HepG2 (cell line): Measurements from ENCODE around the gene DMTF1. TPM values are rescaled to one million over a fixed set of nuclear protein-coding genes. Genes with fewer than 3 reads are reported as not detected.

Source experiments
- ATAC-seq: fragments of 200-7000 bp; cut with Tn5 transposase; 3 replicates; pipeline ENCODE4 v1.9.1; 2020; ENCODE audit warnings: mild to moderate bottlenecking, moderate library complexity
- BruUV-seq: library from RNA; stranded (reverse); fragments of 400-500 nt; replicated peaks from 2 replicates; lab custom pipeline; 2021; lab: Mats Ljungman, UMichigan
- CTCF ChIA-PET: fragments of 300-600 bp; formaldehyde crosslinking; extraction: SDS; loops from one replicate; lab custom pipeline; 2021; ENCODE audit warnings: low total read pairs, inconsistent platforms, low intra/inter-chr PET ratio; lab: Yijun Ruan, JAX
- POLR2A ChIA-PET: fragments of 350-600 bp; sonication (Branson Sonifier 250); formaldehyde crosslinking; loops from one replicate; lab custom pipeline; 2020; ENCODE audit warnings: antibody characterized with exemption, inconsistent platforms; lab: Yijun Ruan, JAX
- DNase-seq: peaks from one replicate; pipeline ENCODE4 v3.0.0-alpha.2; 2015; ENCODE audit warnings: low spot score
- FAIRE-seq: peaks from 3 replicates; lab custom pipeline; 2011; peaks lifted over from hg19 to GRCh38; lab: Jason Lieb, UNC
- H2AFZ ChIP-seq: one replicate; pipeline ENCODE4 v1.6.1; 2011; ENCODE audit warnings: low read length, inconsistent platforms
- H3K27ac ChIP-seq: fragments of 300-600 bp; 3 replicates; pipeline ENCODE4 v1.8.0; 2011; ENCODE audit warnings: mixed run types, mild to moderate bottlenecking, mixed read lengths, low read length, inconsistent platforms; ENCODE audit not compliant: insufficient read depth; ENCODE audit errors: extremely low read length
- H3K27me3 ChIP-seq, 2 experiments: fragments of 200-600 bp in 1 of 2; 2 replicates in 1 of 2; 3 replicates in 1 of 2; pipeline versions ENCODE4 v1.6.0 to v1.8.0; 2011; ENCODE audit warnings: low read length in 2 of 2, mild to moderate bottlenecking in 2 of 2, moderate library complexity in 2 of 2, inconsistent platforms in 1 of 2; ENCODE audit not compliant: insufficient read depth in 2 of 2, control insufficient read depth in 1 of 2
- H3K36me3 ChIP-seq, 2 experiments: fragments of 200-600 bp in 1 of 2; replicated peaks in 1 of 2; 2 replicates in 1 of 2; 3 replicates in 1 of 2; pipeline versions ENCODE4 v1.5.1 to v1.8.0; 2011; ENCODE audit warnings: low read length in 2 of 2, inconsistent platforms in 1 of 2; ENCODE audit not compliant: insufficient read depth in 2 of 2, control insufficient read depth in 1 of 2
- H3K4me1 ChIP-seq: 2 replicates; pipeline ENCODE4 v1.5.1; 2012; ENCODE audit warnings: low read length, inconsistent platforms; ENCODE audit not compliant: insufficient read depth
- H3K4me2 ChIP-seq: 2 replicates; pipeline ENCODE4 v1.6.0; 2011; ENCODE audit warnings: low read depth, low read length, inconsistent platforms
- H3K4me3 ChIP-seq, 3 experiments: fragments of 200-600 bp in 1 of 3; sonication (generic), shearing (Covaris generic) in 1 of 3; replicated peaks in 1 of 3; 2 replicates each; pipeline ENCODE4 v1.5.1; 2011 to 2016; ENCODE audit warnings: low read length in 3 of 3, inconsistent platforms in 2 of 3, low read depth in 2 of 3, mild to moderate bottlenecking in 2 of 3, control low read depth in 1 of 3, mixed read lengths in 1 of 3; ENCODE audit not compliant: insufficient read depth in 1 of 3
- H3K79me2 ChIP-seq: one replicate; pipeline ENCODE4 v1.6.1; 2011; ENCODE audit warnings: low read length, inconsistent platforms; ENCODE audit not compliant: insufficient read depth
- H3K9ac ChIP-seq: 2 replicates; pipeline ENCODE4 v1.6.0; 2011; ENCODE audit warnings: mild to moderate bottlenecking, low read depth, low read length, inconsistent platforms; ENCODE audit not compliant: insufficient read depth
- H3K9me3 ChIP-seq: 2 replicates; pipeline ENCODE4 v1.5.1; 2012; ENCODE audit warnings: mild to moderate bottlenecking, low read length
- H4K20me1 ChIP-seq: 2 replicates; pipeline ENCODE4 v1.6.0; 2011; ENCODE audit warnings: inconsistent platforms, mild to moderate bottlenecking, low read length, moderate library complexity; ENCODE audit not compliant: insufficient read depth
- EZH2 ChIP-seq: conservative IDR thresholded peaks from 2 replicates; pipeline ENCODE4 v1.6.1; 2012; ENCODE audit warnings: mild to moderate bottlenecking, low read depth, low read length, moderate library complexity
- KLF13 ChIP-seq: sonication (generic); formaldehyde crosslinking; IDR thresholded peaks from 2 replicates; pipeline ENCODE4 v1.4.0; 2020; ENCODE audit warnings: mild to moderate bottlenecking, missing genetic modification reagents
- NFKB2 ChIP-seq: sonication (generic); formaldehyde crosslinking; IDR thresholded peaks from 2 replicates; pipeline ENCODE4 v1.4.0; 2020; ENCODE audit warnings: missing genetic modification reagents, borderline replicate concordance
- ONECUT2 ChIP-seq: sonication (generic); formaldehyde crosslinking; IDR thresholded peaks from 2 replicates; pipeline ENCODE4 v1.4.0; 2020; ENCODE audit warnings: missing genetic modification reagents
- RNF2 ChIP-seq: fragments of 450-650 bp; conservative IDR thresholded peaks from 2 replicates; pipeline ENCODE4 v1.6.1; 2016; ENCODE audit warnings: low read depth
- SOX13 ChIP-seq, 3 experiments: fragments of 450-650 bp in 1 of 3; sonication (generic) in 1 of 3; formaldehyde crosslinking in 1 of 3; IDR thresholded peaks in 2 of 3; conservative IDR thresholded peaks in 1 of 3; 2 replicates each; pipeline versions ENCODE4 v1.5.0 to v1.6.1; 2016 to 2020; ENCODE audit warnings: antibody characterized with exemption in 1 of 3, mild to moderate bottlenecking in 1 of 3, missing compliant biosample characterization in 1 of 3, missing genetic modification reagents in 1 of 3, moderate library complexity in 1 of 3
- TEAD3 ChIP-seq: optimal IDR thresholded peaks from 2 replicates; pipeline ENCODE3; 2016; ENCODE audit warnings: borderline replicate concordance
- TSC22D2 ChIP-seq: sonication (generic); formaldehyde crosslinking; IDR thresholded peaks from 2 replicates; pipeline ENCODE4 v1.5.1; 2020; ENCODE audit warnings: missing genetic modification reagents, mild to moderate bottlenecking, borderline replicate concordance
- ZBTB14 ChIP-seq: sonication (generic); formaldehyde crosslinking; IDR thresholded peaks from 2 replicates; pipeline ENCODE4 v1.4.0; 2020; ENCODE audit warnings: missing genetic modification reagents
- ZFP62 ChIP-seq: sonication (generic); formaldehyde crosslinking; IDR thresholded peaks from 2 replicates; pipeline ENCODE4 v1.4.0; 2020; ENCODE audit warnings: missing genetic modification reagents
- ZMAT3 ChIP-seq: sonication (generic); formaldehyde crosslinking; conservative IDR thresholded peaks from 2 replicates; pipeline ENCODE4 v1.7.0; 2021; ENCODE audit warnings: missing genetic modification reagents
- ZNF501 ChIP-seq: sonication (generic); formaldehyde crosslinking; IDR thresholded peaks from 2 replicates; pipeline ENCODE4 v1.5.1; 2020; ENCODE audit warnings: mild to moderate bottlenecking, moderate library complexity, missing genetic modification reagents
- ZNF562 ChIP-seq: sonication (generic); formaldehyde crosslinking; IDR thresholded peaks from 2 replicates; pipeline ENCODE4 v1.8.0; 2022; ENCODE audit warnings: missing genetic modification reagents, borderline replicate concordance
- ZNF567 ChIP-seq: sonication (generic); formaldehyde crosslinking; IDR thresholded peaks from 2 replicates; pipeline ENCODE4 v1.8.1; 2023; ENCODE audit warnings: mild to moderate bottlenecking, missing genetic modification reagents, borderline replicate concordance
- ZNF775 ChIP-seq: sonication (generic); formaldehyde crosslinking; IDR thresholded peaks from 2 replicates; pipeline ENCODE4 v1.4.0; 2020; ENCODE audit warnings: missing genetic modification reagents, mild to moderate bottlenecking, moderate library complexity, borderline replicate concordance
- WGBS: methylation state at CpG from one replicate; pipeline ENCODE4 v1.1.6; 2017; ENCODE audit warnings: low lambda C conversion rate; 5-methylcytosine and 5-hydroxymethylcytosine counted together
- in situ Hi-C: cut with HindIII; loops from 2 replicates; pipeline ENCODE4 v1.10.0; 2017; ENCODE audit warnings: low pct_unique_long_range_greater_than_20kb; ENCODE audit not compliant: extremely low pct_ligation_motif_present
- intact Hi-C: fragments of 100-400 bp; cut with micrococcal nuclease; formaldehyde crosslinking; loops from one replicate; pipeline ENCODE4 v1.10.0; 2022; ENCODE audit not compliant: unreplicated experiment
- polyA plus RNA-seq, 8 experiments: library from polyadenylated mRNA; depleted of rRNA in 3 of 8; stranded (reverse) in 7 of 8; unstranded in 1 of 8; fragments of >200 nt; fragmentation: Illumina TruSeq in 4 of 8; extraction: Trizol in 4 of 8; gene quantifications; 2 replicates each; pipeline versions ENCODE4 v1.2.1 to v1.2.3, GENCODE V29; 2011 to 2016; ENCODE audit warnings: low read depth in 4 of 8, missing spikeins in 1 of 8, mixed read lengths in 1 of 8; ENCODE audit not compliant: insufficient read depth in 1 of 8
- total RNA-seq, 5 experiments: library from RNA; depleted of rRNA; stranded (reverse); fragments of >200 nt; fragmentation: Illumina TruSeq; extraction: Trizol; gene quantifications; 2 replicates each; pipeline ENCODE4 v1.2.3, GENCODE V29; 2016; ENCODE audit warnings: low read depth in 1 of 5
- TF ChIP-seq, protein P1 (sequence below): IDR thresholded peaks from 2 replicates; pipeline ENCODE4 v1.6.1; 2016; ENCODE audit warnings: low read depth

Gene DMTF1
- total and polyA plus RNA-seq, 2 of the 13 experiments (the other 11 are each of a cell fraction or from before 2014, with no cell fraction given): 45.8 to 132 TPM

- FAIRE-seq: no peak
- intact Hi-C loops: no loop called here
- 88% methylated on average over 1 of the region's 1 CpG for WGBS
Measured at GRCh38 chr7:87202208-87202607, 50.0 kb downstream of the DMTF1 start.

GRCh38 chr7:87202705-87203104 is 50.5 kb downstream of the DMTF1 start:
- Histone ChIP-seq H3K9me3 (peaks cover 28% of the 10 kb centered on the region), H3K27ac (peak overlapping the region; percentile 13), H3K9ac (no peak overlapping the region), H3K36me3 (peaks cover 7 to 19% of the 10 kb centered on the region in 2 experiments; a peak in 3 of 5 replicates), H3K4me2 (no peak overlapping the region), H3K79me2 (peaks cover 17% of the 10 kb centered on the region), H4K20me1 (no peaks in the 10 kb centered on the region), H3K27me3 (no peaks in the 10 kb centered on the region), H2AFZ (no peak overlapping the region), H3K4me1 (peaks cover 17% of the 10 kb centered on the region), H3K4me3 (no peak overlapping the region)
- BruUV-seq: no TSS peak
- ChIA-PET POLR2A (interaction anchor here (1.5 to 1.7 kb wide), 2 partner anchors 17 to 50 kb away, joined by 5 to 6 read pairs; partner anchors contain the start of genes DMTF1 and TMEM243), CTCF (no interaction called here)
- DNase-seq (no peak), ATAC-seq (no peak), FAIRE-seq (no peak)
- TF ChIP-seq NFKB2 (CRISPR knock-in tag): no peak
- no peak for TF ChIP-seq ZNF501 (CRISPR knock-in tag)
- TF ChIP-seq ZNF567 (CRISPR knock-in tag): no peak
- no peak for TF ChIP-seq RNF2
- TF ChIP-seq KLF13: no peak
- TF ChIP-seq ZMAT3 (CRISPR knock-in tag): no peak
- no peak for TF ChIP-seq TSC22D2 (CRISPR knock-in tag)
- no peak for TF ChIP-seq ZFP62
- no peak for TF ChIP-seq ZBTB14 (CRISPR knock-in tag)
- TF ChIP-seq, protein P1, sequence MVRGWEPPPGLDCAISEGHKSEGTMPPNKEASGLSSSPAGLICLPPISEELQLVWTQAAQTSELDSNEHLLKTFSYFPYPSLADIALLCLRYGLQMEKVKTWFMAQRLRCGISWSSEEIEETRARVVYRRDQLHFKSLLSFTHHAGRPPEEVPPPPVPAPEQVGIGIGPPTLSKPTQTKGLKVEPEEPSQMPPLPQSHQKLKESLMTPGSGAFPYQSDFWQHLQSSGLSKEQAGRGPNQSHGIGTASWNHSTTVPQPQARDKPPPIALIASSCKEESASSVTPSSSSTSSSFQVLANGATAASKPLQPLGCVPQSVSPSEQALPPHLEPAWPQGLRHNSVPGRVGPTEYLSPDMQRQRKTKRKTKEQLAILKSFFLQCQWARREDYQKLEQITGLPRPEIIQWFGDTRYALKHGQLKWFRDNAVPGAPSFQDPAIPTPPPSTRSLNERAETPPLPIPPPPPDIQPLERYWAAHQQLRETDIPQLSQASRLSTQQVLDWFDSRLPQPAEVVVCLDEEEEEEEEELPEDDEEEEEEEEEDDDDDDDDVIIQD (CRISPR knock-in tag): no peak
- TF ChIP-seq EZH2: no peak
- TF ChIP-seq ZNF775 (CRISPR knock-in tag): no peak
- in situ Hi-C loops (no loop called here), intact Hi-C loops (no loop called here)
- 79% methylated on average over 2 of the region's 2 CpGs for WGBS

More at GRCh38 chr7:87202208-87202607, 50.0 kb downstream of the DMTF1 start:
- in situ Hi-C loops: no loop called here
- Histone ChIP-seq H3K27ac (no peak overlapping the region), H3K4me3 (no peak overlapping the region), H3K4me1 (peaks cover 17% of the 10 kb centered on the region), H2AFZ (no peak overlapping the region), H3K27me3 (no peaks in the 10 kb centered on the region), H4K20me1 (no peaks in the 10 kb centered on the region), H3K36me3 (peaks cover 7 to 21% of the 10 kb centered on the region in 2 experiments; a peak in 4 of 5 replicates), H3K4me2 (no peak overlapping the region), H3K9me3 (peaks cover 28% of the 10 kb centered on the region), H3K79me2 (peaks cover 17% of the 10 kb centered on the region), H3K9ac (no peak overlapping the region)
- DNase-seq: peak; percentile 21
- CTCF ChIA-PET: no interaction called here
- TF ChIP-seq TEAD3 (peak; percentile 29), SOX13 (IDR thresholded peaks at IDR 0.05) (no peak), SOX13 (CRISPR knock-in tag; conservative IDR thresholded peaks at IDR 0.05 in 1 of 2, IDR thresholded peaks at IDR 0.05 in 1 of 2) (peak in 1 of 2 experiments; percentile 57; a peak in 2 of 4 replicates), ZNF562 (CRISPR knock-in tag) (no peak), ONECUT2 (0 out of 2 replicates have a peak, but pooled peaks have one; percentile 17)
- POLR2A ChIA-PET: interaction anchor here (1.5 to 1.7 kb wide), 2 partner anchors 18 to 50 kb away, joined by 5 to 6 read pairs; partner anchors contain the start of genes DMTF1 and TMEM243
- BruUV-seq: no TSS peak
- peak; percentile 55 for ATAC-seq
